ENCODE measurements around the gene CAVIN2.

The CAVIN2 gene

GRCh38 chr2:191864628-191865374 is 17.9 kb upstream of the CAVIN2 start:
- peak in 1 of 2 experiments; percentile 44 for DNase-seq (ENCODE audit: low read depth in 2 of 2)

- DNase-seq (ENCODE audit: low read depth in 2 of 2), result no peak
Measured at GRCh38 chr2:191863988-191864387, 17.1 kb upstream of the CAVIN2 start.

DNA sequence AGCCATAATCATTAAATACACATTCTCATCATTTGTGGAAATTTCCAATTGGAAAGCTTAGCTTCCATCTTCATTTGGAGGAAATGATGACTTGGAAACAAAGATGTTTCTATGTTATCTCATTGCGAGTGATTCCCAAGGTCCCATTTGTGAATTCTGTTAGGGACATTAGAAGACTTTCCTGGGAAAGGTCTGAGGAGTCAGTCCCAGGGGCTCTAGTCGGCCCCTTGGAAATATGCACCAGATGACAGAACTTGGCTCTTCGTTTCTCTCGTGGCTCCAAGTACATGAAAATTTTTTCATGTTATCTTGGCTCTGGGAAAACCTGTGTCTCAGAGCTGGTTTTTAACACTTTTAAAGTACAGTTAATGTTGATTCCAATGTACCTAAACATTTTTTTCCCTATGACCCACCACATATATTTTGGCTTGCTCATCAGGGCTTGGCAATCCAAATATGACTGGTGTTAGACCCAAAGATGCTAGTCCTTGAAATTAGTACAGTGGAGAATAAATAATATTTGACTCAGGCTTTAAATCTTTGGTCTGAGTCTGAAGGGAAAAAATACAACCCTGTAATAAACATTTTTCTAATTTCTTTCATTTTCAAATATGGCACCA is 15.4 kb upstream of the CAVIN2 start:
- no peak for DNase-seq (ENCODE audit: low read depth in 2 of 2)

GRCh38 chr2:191860760-191861466 is 14.0 kb upstream of the CAVIN2 start:
- DNase-seq (ENCODE audit: low read depth in 2 of 2), result no peak

DNA sequence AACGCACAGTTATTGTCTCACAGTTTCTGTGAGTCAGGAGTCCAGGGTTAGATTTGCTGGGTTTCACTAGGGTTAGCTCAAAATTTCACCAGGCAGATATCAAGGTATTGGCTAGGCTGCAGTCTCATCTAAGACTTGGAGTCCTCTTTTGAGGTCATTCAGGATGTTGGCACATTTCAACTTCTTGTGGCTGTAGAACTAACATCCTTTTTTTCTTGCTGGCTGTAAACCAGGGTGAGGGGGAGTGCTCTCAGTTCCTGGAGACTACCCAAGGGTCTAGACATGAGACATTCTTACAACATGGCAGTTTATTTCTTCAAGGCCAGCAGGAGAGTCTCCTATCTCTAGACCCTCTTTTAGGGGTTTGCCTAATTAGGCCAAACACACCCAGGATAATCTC is 12.8 kb upstream of the CAVIN2 start:
- no peak for DNase-seq (ENCODE audit: low read depth in 2 of 2)

DNA sequence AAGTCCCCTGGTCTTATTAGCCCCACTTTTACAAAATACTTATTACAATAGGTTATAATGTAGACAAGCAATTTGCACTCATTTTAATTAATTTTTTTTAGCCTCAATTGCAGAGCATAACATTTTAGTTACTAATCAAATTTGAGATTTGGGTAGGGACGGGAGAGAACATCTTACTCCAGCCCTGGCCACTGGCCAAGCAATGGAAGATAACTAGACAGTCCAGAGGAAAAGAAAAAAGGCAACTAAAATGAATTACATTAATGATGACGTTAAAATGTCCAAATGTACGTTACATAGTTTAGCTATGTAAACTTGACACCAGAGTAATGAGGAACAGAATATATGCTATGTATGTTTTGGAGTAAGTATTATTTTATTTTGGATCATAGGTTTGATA is 11.0 kb upstream of the CAVIN2 start:
- no peak for DNase-seq (ENCODE audit: low read depth in 2 of 2)

DNA sequence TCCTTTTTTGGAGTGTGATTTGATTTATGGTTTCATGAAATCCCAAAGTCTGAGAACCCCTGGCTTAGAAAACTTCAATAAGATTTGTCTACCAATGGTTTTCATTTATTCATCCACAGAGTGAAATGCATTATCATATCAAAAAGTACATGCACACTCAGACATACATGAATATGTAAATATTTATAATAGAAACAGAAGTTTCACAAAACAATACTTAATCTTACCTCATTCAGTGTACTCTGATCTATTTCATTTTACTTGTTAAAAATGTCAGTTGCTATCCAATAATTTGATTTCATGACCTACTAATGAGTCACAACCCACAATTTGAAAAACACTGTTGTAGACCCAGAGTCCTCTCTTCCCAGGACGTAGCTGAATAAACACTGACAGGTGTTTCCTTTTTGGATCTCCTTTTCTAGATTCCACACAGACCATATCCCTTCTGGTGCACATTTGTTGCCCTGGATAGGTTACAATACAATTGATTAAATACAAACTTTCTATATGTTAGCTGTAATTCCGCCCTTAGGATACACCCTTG is 10.4 kb upstream of the CAVIN2 start:
- no peak for DNase-seq (ENCODE audit: low read depth in 2 of 2)

DNA sequence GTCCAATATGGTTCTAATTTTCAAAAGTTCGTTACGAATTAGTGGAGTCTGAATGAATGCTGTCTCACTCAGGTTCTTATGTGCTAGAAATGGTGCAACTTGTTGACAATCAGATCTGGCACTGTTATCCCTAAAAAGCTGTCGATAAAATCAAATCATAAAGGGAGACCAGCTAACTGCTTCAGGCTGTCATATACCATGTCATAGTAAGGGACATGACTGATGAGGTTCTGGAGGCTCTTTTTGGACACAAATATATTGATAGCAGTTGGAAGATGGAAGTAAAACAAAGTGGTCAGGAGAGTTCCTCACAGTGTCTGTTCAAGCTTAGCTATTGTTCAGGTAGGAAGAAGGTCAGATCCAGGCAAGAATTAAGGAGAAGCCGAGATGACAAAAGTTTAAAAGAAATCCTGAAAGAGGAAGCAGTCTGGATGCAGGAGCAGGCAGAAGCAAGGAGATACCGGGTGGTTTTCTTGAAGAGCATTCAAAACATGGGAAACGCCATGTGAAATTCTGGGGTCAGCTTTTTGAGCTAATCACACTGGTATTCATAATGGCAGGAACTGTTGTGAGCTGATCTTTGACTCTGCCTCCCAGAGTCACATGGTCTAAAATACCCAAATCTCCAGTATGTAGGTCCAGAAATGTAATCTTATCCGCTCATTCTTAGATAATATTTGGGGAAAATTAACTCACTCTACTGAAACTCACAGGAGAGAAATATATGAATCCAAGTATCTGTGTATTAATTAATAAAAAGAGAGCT is 9.4 kb upstream of the CAVIN2 start:
- no peak for DNase-seq (ENCODE audit: low read depth in 2 of 2)

DNA sequence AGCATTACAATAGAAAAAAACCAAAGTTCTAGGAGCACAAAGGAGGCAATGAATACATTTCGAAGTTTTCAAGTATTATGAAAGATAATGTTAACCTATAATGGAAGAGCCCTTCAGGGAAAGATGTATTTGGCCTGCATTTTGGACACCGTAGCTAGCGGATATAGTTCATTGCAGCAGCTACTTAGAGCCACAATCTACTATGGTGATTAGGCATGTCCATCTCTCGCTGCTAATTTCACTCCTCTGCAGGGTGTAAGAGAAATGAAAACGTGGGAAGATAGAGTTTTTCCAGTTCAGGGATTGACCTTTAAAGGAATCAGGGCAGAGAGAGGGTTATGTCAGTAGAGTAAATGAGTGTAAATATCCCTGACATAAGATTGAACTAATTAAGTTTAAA is 8.5 kb upstream of the CAVIN2 start:
- no peak for DNase-seq (ENCODE audit: low read depth in 2 of 2)

GRCh38 chr2:191854382-191855372 is 7.8 kb upstream of the CAVIN2 start:
- no peak for DNase-seq (ENCODE audit: low read depth in 2 of 2)

DNA sequence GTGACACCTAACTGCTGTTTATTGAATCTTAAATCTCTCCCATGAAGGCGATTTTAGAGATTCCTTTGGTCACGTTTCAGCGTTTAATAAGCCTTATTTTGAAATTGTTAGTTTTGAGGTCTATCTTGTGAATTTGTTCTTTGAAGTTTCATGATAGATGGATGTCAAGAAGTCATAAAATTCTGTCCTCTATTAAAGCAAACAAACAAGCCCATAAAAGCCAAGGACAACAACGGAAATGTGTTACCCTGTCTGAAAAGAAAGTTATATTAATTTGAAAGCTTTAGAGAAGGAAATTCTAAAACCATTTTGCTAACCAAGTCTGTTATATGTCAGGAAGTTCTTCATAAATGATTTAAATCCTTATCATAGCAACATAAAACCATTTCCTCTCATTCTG is 7.0 kb upstream of the CAVIN2 start:
- DNase-seq (ENCODE audit: low read depth in 2 of 2), result no peak

- DNase-seq (ENCODE audit: low read depth in 2 of 2), result no peak
Measured at GRCh38 chr2:191851158-191851557, 4.3 kb upstream of the CAVIN2 start.

- DNase-seq (ENCODE audit: low read depth in 2 of 2), result no peak
Measured at GRCh38 chr2:191848771-191849767, 2.2 kb upstream of the CAVIN2 start.

DNA sequence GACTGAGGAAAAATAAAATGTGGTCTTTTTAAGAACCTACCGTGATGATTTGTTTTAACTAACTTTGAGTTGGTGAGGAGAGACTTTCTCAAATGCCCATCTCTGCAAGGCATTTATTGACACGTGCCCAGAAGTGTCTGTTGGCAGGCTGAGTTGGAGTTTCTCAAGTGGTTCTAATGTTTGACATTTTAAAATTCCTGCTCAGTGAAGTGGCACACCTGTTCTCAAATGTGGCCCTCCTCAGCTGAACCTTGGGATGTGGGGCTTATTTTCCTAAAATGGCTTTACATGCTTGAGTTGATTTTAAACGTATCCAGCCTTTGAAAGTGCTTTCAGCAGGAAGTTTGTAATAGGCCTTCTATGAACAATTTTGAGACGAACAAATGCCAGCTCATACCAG is 876 bp upstream of the CAVIN2 start:
- DNase-seq (ENCODE audit: low read depth in 2 of 2), result no peak

- DNase-seq (ENCODE audit: low read depth in 2 of 2), result no peak
Measured at GRCh38 chr2:191845876-191846514, 893 bp downstream of the CAVIN2 start.

- DNase-seq (ENCODE audit: low read depth in 2 of 2), result no peak
Measured at GRCh38 chr2:191845248-191845715, 1.6 kb downstream of the CAVIN2 start.

DNA sequence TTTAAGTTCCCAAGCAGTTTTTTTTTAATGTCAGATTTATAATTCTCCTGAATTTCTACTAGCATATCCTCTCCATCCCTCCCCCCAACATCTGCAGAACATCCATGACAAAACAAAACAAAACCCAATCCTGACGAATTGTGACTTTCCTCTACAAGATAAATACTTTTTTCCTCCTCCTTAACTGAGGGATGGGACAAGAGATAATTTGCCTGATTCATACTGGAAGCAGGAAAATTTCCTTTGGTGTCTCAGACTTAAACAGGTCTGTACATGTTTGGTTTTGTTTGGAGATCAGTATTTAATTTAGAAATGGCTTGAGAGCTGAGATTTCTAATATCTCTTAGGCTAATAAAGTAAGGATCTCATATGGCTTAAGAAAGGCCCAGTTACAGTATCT is 2.2 kb downstream of the CAVIN2 start:
- DNase-seq (ENCODE audit: low read depth in 2 of 2), result no peak

DNA sequence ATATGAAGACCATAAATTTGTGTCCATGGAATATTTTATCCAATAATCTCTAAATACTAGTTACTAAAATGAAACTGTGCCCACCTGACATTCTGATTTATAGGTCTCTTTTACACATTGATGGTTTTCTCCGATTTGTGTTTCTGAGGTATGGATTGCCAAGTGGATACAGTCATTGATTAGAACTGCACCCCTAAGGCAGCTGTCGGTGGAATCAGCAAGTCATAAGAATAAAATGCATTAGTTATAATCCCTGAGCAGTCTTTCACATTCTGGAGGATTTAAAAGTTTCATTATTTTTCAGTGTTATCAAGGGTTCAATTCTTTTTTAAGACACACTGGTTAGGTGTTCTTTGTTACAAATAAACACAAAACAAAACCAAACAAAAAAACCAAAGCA is 6.0 kb downstream of the CAVIN2 start:
- DNase-seq (ENCODE audit: low read depth in 2 of 2), result no peak
